ENCODE measurements around the gene CCDC190.

CCDC190 gene, protein sequence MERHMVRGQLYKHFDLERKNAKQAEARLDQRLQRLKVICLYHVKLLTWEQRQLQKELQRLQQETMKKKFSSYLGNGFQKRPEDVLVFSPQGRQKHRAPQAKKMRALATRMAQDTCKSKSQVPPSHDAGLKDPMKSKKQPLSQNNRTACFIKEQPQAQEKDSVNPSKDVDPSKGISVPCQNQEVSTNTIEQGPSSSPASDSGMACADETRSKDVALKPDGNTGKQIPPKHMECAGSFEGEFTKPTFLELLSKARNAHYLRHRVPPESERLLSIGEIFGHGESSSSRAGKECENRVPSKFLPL

DNA sequence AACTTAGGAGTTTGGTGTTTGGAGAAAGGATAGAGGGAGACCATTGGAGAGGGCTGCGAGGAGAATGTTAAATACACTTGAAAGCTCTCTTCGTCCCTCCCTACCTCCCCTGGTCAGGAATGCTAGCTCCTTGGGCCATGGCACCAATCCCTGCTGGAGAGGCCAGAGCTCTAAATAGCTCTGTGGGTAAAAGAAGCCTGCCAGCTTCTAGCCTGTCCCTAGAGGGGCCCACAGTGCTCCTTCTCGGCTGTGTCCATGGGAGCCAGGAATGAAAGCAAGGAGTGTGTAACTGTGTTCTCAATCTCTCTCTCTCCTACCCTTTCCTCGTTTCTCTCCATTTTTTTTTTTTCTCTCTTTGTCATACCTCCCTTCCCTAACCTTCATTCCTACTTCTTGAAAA, at the start of gene CCDC190:
CCDC190 (minus strand) TSS at position 75 of the 400 bp plus-strand sequence. CDS start 1,529 bp downstream, outside the sequence.
- ChIA-PET POLR2A (interaction anchor here (1.3 kb wide), 1 partner anchor 460 kb away, joined by 3 read pairs; the partner anchor contains the start of gene NUF2), CTCF (no interaction called here)
- TF ChIP-seq BHLHE40 (IDR thresholded peaks at IDR 0.05; ENCODE audit: borderline replicate concordance) (no peak), ZNF384 (IDR thresholded peaks at IDR 0.05) (no peak), CTBP1 (IDR thresholded peaks at IDR 0.05; ENCODE audit: borderline replicate concordance) (no peak), FOXK2 (IDR thresholded peaks at IDR 0.05) (no peak), ELF4 (IDR thresholded peaks at IDR 0.05) (no peak), L3MBTL2 (conservative IDR thresholded peaks at IDR 0.05) (no peak), LEF1 (IDR thresholded peaks at IDR 0.05; ENCODE audit: borderline replicate concordance) (no peak), NFRKB (IDR thresholded peaks at IDR 0.05) (no peak), SUZ12 (IDR thresholded peaks at IDR 0.05) (no peak), SP1 (IDR thresholded peaks at IDR 0.05) (no peak), ARNT (IDR thresholded peaks at IDR 0.05) (no peak), FOXM1 (IDR thresholded peaks at IDR 0.05; ENCODE audit: borderline replicate concordance) (no peak), TARDBP (IDR thresholded peaks at IDR 0.05) (no peak), HDGF (IDR thresholded peaks at IDR 0.05; ENCODE audit: borderline replicate concordance) (no peak)
- TF ChIP-seq, protein P1, sequence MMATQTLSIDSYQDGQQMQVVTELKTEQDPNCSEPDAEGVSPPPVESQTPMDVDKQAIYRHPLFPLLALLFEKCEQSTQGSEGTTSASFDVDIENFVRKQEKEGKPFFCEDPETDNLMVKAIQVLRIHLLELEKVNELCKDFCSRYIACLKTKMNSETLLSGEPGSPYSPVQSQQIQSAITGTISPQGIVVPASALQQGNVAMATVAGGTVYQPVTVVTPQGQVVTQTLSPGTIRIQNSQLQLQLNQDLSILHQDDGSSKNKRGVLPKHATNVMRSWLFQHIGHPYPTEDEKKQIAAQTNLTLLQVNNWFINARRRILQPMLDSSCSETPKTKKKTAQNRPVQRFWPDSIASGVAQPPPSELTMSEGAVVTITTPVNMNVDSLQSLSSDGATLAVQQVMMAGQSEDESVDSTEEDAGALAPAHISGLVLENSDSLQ (IDR thresholded peaks at IDR 0.05) = no peak
- DNase-seq (ENCODE audit: extremely low spot score) = no peak

DNA sequence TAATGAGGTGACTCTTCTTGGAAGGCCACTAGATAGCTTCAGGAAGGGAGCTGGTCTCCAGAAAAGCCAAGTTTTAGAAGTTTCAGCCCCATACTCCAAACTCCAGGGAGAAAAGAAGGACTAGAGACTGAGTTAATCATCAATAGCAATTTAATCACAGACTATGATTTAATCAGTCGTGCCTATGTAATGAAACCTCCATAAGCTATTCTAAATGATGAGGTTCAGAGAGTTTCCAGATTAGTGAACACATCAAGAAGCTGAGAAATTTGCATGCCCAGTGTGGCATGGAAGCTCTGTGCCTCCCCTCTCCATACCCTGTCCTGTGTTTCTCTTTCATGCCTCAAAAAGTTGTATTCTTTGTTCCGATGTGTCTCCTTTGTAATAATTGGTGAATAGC, 49.2 kb upstream of the CCDC190 start:
- POLR2A ChIA-PET = no interaction called here
- CTCF ChIA-PET = no interaction called here
- TF ChIP-seq BHLHE40 (IDR thresholded peaks at IDR 0.05; ENCODE audit: borderline replicate concordance) = no peak
- no peak for TF ChIP-seq CTBP1 (IDR thresholded peaks at IDR 0.05; ENCODE audit: borderline replicate concordance)

DNA sequence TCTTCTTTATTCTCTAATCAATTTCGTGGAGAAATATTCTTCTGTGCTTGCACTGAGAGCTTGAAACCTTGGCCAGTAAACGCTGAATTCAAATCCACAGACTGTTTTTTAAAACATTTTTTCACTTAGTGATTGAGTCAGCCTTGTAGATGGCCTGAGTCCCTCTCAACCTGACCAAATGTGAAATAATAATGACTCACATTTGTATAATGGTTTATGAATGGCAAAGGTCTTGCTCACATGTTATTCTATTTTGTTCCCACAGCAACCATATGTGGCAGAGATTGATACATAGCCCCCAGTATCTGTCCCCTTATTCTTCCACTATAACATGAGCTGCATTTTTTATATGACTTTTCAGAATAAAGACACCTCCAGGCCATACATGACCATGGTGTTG, 47.8 kb upstream of the CCDC190 start:
- no peak for DNase-seq (ENCODE audit: extremely low spot score)
- TF ChIP-seq FOXM1 (IDR thresholded peaks at IDR 0.05; ENCODE audit: borderline replicate concordance) = no peak
- no peak for TF ChIP-seq FOXA1 (IDR thresholded peaks at IDR 0.05)
- no peak for TF ChIP-seq BHLHE40 (IDR thresholded peaks at IDR 0.05; ENCODE audit: borderline replicate concordance)
- no peak for TF ChIP-seq SP1 (IDR thresholded peaks at IDR 0.05)
- no peak for TF ChIP-seq ARNT (IDR thresholded peaks at IDR 0.05)
- TF ChIP-seq FOXK2 (IDR thresholded peaks at IDR 0.05) = no peak
- TF ChIP-seq L3MBTL2 (conservative IDR thresholded peaks at IDR 0.05) = no peak
- TF ChIP-seq ZNF384 (IDR thresholded peaks at IDR 0.05) = no peak
- TF ChIP-seq LEF1 (IDR thresholded peaks at IDR 0.05; ENCODE audit: borderline replicate concordance) = no peak
- TF ChIP-seq ELF4 (IDR thresholded peaks at IDR 0.05) = no peak
- no peak for TF ChIP-seq HDGF (IDR thresholded peaks at IDR 0.05; ENCODE audit: borderline replicate concordance)
- no peak for TF ChIP-seq SUZ12 (IDR thresholded peaks at IDR 0.05)
- no peak for TF ChIP-seq TARDBP (IDR thresholded peaks at IDR 0.05)
- no peak for TF ChIP-seq NFRKB (IDR thresholded peaks at IDR 0.05)
- ChIA-PET POLR2A (no interaction called here), CTCF (interaction anchor here (0.7 kb wide), 1 partner anchor 16 kb away, joined by 3 read pairs; no protein-coding TSS in a partner anchor)

More for the DNA sequence above, 49.2 kb upstream of the CCDC190 start:
- DNase-seq (ENCODE audit: extremely low spot score) = no peak

DNA sequence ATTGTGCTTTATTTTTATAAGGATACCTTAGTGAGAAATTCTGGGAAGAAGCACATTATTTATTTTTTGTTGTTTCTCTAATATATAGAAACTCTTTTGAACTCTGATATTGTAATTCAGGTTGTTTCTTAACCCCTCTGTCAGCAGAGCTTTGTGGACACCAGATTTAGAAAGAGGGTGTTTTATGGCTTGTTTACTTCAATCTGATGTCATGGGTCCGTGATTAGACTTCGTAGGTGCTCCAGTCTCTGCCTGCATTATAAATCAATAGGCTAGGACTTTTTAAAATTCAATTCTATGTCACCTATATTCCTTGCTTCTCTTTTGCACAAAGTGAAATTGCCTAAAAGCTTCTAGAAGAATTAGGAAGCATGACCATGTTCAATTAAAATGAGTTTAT, 47.3 kb upstream of the CCDC190 start:
- TF ChIP-seq SUZ12 (IDR thresholded peaks at IDR 0.05) (no peak), SP1 (IDR thresholded peaks at IDR 0.05) (no peak), LEF1 (IDR thresholded peaks at IDR 0.05; ENCODE audit: borderline replicate concordance) (no peak), FOXK2 (IDR thresholded peaks at IDR 0.05) (no peak), ARNT (IDR thresholded peaks at IDR 0.05) (no peak), FOXM1 (IDR thresholded peaks at IDR 0.05; ENCODE audit: borderline replicate concordance) (no peak), ELF4 (IDR thresholded peaks at IDR 0.05) (no peak), L3MBTL2 (conservative IDR thresholded peaks at IDR 0.05) (no peak), HDGF (IDR thresholded peaks at IDR 0.05; ENCODE audit: borderline replicate concordance) (no peak), TARDBP (IDR thresholded peaks at IDR 0.05) (no peak), BHLHE40 (IDR thresholded peaks at IDR 0.05; ENCODE audit: borderline replicate concordance) (no peak), CTBP1 (IDR thresholded peaks at IDR 0.05; ENCODE audit: borderline replicate concordance) (no peak), NFRKB (IDR thresholded peaks at IDR 0.05) (no peak), ZNF384 (IDR thresholded peaks at IDR 0.05) (no peak), FOXA1 (IDR thresholded peaks at IDR 0.05) (no peak)
- TF ChIP-seq, protein P1 (IDR thresholded peaks at IDR 0.05) = no peak
- CTCF ChIA-PET = interaction anchor here (0.7 kb wide), 1 partner anchor 16 kb away, joined by 3 read pairs; no protein-coding TSS in a partner anchor
- POLR2A ChIA-PET = no interaction called here
- DNase-seq (ENCODE audit: extremely low spot score) = no peak

DNA sequence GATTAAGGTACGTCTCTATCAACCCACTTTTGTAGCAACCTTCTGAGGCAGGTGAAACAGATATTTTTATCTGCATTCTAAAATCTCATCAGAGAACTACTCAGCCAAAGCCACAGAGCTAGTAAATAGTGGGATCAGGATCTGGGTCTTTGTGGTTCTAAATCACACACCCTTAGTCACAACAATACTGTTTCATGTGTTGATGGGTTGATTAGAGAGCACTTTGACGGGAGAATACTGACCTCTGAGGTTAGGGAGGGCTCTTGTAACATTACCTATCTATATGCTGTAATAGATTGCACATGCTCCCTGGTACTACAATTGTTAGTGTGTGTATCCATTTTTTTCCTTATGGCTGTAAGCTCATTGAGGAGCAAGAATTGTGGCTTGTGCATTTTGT, 45.5 kb upstream of the CCDC190 start:
- CTCF ChIA-PET = no interaction called here
- DNase-seq (ENCODE audit: extremely low spot score) = no peak
- TF ChIP-seq TARDBP (IDR thresholded peaks at IDR 0.05) (no peak), LEF1 (IDR thresholded peaks at IDR 0.05; ENCODE audit: borderline replicate concordance) (no peak), FOXA1 (IDR thresholded peaks at IDR 0.05) (no peak), NFRKB (IDR thresholded peaks at IDR 0.05) (no peak), ARNT (IDR thresholded peaks at IDR 0.05) (no peak), ELF4 (IDR thresholded peaks at IDR 0.05) (no peak), SUZ12 (IDR thresholded peaks at IDR 0.05) (no peak), L3MBTL2 (conservative IDR thresholded peaks at IDR 0.05) (no peak), CTBP1 (IDR thresholded peaks at IDR 0.05; ENCODE audit: borderline replicate concordance) (no peak), FOXM1 (IDR thresholded peaks at IDR 0.05; ENCODE audit: borderline replicate concordance) (no peak), BHLHE40 (IDR thresholded peaks at IDR 0.05; ENCODE audit: borderline replicate concordance) (no peak), ZNF384 (IDR thresholded peaks at IDR 0.05) (no peak), FOXK2 (IDR thresholded peaks at IDR 0.05) (no peak), SP1 (IDR thresholded peaks at IDR 0.05) (no peak), HDGF (IDR thresholded peaks at IDR 0.05; ENCODE audit: borderline replicate concordance) (no peak)
- TF ChIP-seq, protein P1 (IDR thresholded peaks at IDR 0.05) = no peak
- POLR2A ChIA-PET = no interaction called here
